Effector CD8-positive, alpha-beta T cell (primary cell): Measurements from ENCODE around the gene PRKAR2A.
"Not testable (repeated sequence)": the region's sequence is repeated elsewhere in the genome, so short reads cannot be mapped to it uniquely, and the experiment has no call there.

Experiments used
- DNase-seq: peaks from one replicate; lab custom pipeline; 2025; lab: John Stamatoyannopoulos, UW

Gene PRKAR2A

GRCh38 chr3:48835650-48836366, 11.9 kb downstream of the PRKAR2A start:
- no peak for DNase-seq

- no peak for DNase-seq
Observed at GRCh38 chr3:48832684-48833083, 15.0 kb downstream of the PRKAR2A start.

- no peak for DNase-seq
Observed at GRCh38 chr3:48830715-48831114, 17.0 kb downstream of the PRKAR2A start.

- DNase-seq, result not testable (repeated sequence)
Observed at GRCh38 chr3:48829525-48829924, 18.1 kb downstream of the PRKAR2A start.

- not testable (repeated sequence) for DNase-seq
Observed at GRCh38 chr3:48827874-48828273, 19.8 kb downstream of the PRKAR2A start.

- no peak for DNase-seq
Observed at GRCh38 chr3:48826451-48826850, 21.2 kb downstream of the PRKAR2A start.

- DNase-seq, result no peak
Observed at GRCh38 chr3:48820612-48821324, 26.9 kb downstream of the PRKAR2A start.

- DNase-seq, result no peak
Observed at GRCh38 chr3:48819234-48820221, 28.1 kb downstream of the PRKAR2A start.

- DNase-seq, result no peak
Observed at GRCh38 chr3:48811524-48811923, 36.1 kb downstream of the PRKAR2A start.

GRCh38 chr3:48804930-48805329, 42.7 kb downstream of the PRKAR2A start:
- no peak for DNase-seq

- not testable (repeated sequence) for DNase-seq
Observed at GRCh38 chr3:48800831-48801230, 46.8 kb downstream of the PRKAR2A start.

- DNase-seq, result no peak
Observed at GRCh38 chr3:48798998-48799397, 48.7 kb downstream of the PRKAR2A start.

- no peak for DNase-seq
Observed at GRCh38 chr3:48797626-48798025, 50.0 kb downstream of the PRKAR2A start.

GRCh38 chr3:48795997-48796732, 51.5 kb downstream of the PRKAR2A start:
- DNase-seq, result no peak

GRCh38 chr3:48793484-48793883, 54.2 kb downstream of the PRKAR2A start:
- not testable (repeated sequence) for DNase-seq

GRCh38 chr3:48789665-48790064, 58.0 kb downstream of the PRKAR2A start:
- no peak for DNase-seq

GRCh38 chr3:48788544-48789162, 59.0 kb downstream of the PRKAR2A start:
- no peak for DNase-seq

GRCh38 chr3:48784426-48785120, 63.1 kb downstream of the PRKAR2A start:
- DNase-seq, result no peak

- DNase-seq, result no peak
Observed at GRCh38 chr3:48783304-48783703, 64.4 kb downstream of the PRKAR2A start.

GRCh38 chr3:48782046-48782445, 65.6 kb downstream of the PRKAR2A start:
- no peak for DNase-seq
